ENCODE results near the gene OR1I1. TPM values are rescaled to one million over a fixed set of nuclear protein-coding genes. Genes with fewer than 3 reads are reported as not detected.

Gene OR1I1
- polyA plus RNA-seq, 1 donor from 2014 or later = not detected

DNA sequence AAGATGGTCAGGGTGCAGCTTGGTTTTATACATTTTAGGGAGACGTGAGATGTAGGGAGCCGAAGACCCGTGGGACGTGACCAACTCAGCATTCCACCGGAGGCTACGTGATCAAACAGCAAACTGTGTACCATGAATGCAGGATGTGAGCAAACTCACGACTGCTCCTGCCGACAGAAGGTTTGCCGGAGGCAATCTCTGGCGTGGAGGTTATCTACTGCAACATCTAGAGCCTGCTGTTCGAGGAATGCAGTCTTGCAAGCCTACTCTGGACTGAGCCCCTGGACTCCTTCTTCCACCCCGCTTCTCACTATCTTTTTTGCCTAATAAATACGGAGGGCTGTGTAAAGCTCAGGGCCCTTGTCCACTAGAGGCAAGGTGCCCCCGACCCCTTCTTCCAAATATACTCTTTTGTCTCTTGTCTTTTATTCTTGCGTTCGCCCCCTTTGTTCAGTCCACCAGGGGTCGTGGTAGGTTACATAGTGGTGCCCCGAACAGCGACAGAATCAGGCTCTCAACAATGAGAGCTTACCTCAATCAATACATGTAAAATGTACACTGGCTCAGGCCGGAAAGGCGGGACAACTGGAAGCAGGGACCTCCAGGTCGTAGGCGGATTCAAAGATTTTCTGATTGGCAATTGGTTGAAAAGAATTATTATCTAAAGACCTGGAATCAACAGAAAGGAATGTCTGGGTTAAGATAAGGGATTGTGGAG lies 8.9 kb upstream of the OR1I1 start:
- H3K27ac ChIP-seq (ENCODE audit: low read length) = no peak overlapping the region
- H3K79me2 ChIP-seq (replicated peaks; ENCODE audit: insufficient read depth, low read length) = no peaks in the 10 kb centered on the region
- no peak overlapping the region for H3K4me2 ChIP-seq (ENCODE audit: low read length)
- H3K36me3 ChIP-seq (ENCODE audit: insufficient read depth, low read length) = no peaks in the 10 kb centered on the region
- no peaks in the 10 kb centered on the region for H4K20me1 ChIP-seq (ENCODE audit: insufficient read depth)
- no peak overlapping the region for H2AFZ ChIP-seq (ENCODE audit: low read depth, low read length)
- no peaks in the 10 kb centered on the region for H3K27me3 ChIP-seq (ENCODE audit: insufficient read depth, low read depth, low read length)
- no peaks in the 10 kb centered on the region for H3K9me2 ChIP-seq (ENCODE audit: insufficient read depth, low read length)
- H3K9me3 ChIP-seq (ENCODE audit: low read length) = no peaks in the 10 kb centered on the region
- no peak overlapping the region for H3K4me3 ChIP-seq (ENCODE audit: low read length)
- H3F3A ChIP-seq (ENCODE audit: insufficient read depth, low read length, poor library complexity, severe bottlenecking) = no peaks in the 10 kb centered on the region
- H3K9ac ChIP-seq (ENCODE audit: low read length) = no peak overlapping the region
- no peak for TF ChIP-seq TAF1 (IDR thresholded peaks at IDR 0.05; ENCODE audit: low read depth)
- no peak for TF ChIP-seq EP300 (conservative IDR thresholded peaks at IDR 0.05; ENCODE audit: poor library complexity, severe bottlenecking)
- TF ChIP-seq, protein P1, sequence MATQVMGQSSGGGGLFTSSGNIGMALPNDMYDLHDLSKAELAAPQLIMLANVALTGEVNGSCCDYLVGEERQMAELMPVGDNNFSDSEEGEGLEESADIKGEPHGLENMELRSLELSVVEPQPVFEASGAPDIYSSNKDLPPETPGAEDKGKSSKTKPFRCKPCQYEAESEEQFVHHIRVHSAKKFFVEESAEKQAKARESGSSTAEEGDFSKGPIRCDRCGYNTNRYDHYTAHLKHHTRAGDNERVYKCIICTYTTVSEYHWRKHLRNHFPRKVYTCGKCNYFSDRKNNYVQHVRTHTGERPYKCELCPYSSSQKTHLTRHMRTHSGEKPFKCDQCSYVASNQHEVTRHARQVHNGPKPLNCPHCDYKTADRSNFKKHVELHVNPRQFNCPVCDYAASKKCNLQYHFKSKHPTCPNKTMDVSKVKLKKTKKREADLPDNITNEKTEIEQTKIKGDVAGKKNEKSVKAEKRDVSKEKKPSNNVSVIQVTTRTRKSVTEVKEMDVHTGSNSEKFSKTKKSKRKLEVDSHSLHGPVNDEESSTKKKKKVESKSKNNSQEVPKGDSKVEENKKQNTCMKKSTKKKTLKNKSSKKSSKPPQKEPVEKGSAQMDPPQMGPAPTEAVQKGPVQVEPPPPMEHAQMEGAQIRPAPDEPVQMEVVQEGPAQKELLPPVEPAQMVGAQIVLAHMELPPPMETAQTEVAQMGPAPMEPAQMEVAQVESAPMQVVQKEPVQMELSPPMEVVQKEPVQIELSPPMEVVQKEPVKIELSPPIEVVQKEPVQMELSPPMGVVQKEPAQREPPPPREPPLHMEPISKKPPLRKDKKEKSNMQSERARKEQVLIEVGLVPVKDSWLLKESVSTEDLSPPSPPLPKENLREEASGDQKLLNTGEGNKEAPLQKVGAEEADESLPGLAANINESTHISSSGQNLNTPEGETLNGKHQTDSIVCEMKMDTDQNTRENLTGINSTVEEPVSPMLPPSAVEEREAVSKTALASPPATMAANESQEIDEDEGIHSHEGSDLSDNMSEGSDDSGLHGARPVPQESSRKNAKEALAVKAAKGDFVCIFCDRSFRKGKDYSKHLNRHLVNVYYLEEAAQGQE (IDR thresholded peaks at IDR 0.05; ENCODE audit: borderline replicate concordance) = no peak
- no peak for TF ChIP-seq SMC3 (conservative IDR thresholded peaks at IDR 0.05; ENCODE audit: poor library complexity)
- TF ChIP-seq, protein P2, sequence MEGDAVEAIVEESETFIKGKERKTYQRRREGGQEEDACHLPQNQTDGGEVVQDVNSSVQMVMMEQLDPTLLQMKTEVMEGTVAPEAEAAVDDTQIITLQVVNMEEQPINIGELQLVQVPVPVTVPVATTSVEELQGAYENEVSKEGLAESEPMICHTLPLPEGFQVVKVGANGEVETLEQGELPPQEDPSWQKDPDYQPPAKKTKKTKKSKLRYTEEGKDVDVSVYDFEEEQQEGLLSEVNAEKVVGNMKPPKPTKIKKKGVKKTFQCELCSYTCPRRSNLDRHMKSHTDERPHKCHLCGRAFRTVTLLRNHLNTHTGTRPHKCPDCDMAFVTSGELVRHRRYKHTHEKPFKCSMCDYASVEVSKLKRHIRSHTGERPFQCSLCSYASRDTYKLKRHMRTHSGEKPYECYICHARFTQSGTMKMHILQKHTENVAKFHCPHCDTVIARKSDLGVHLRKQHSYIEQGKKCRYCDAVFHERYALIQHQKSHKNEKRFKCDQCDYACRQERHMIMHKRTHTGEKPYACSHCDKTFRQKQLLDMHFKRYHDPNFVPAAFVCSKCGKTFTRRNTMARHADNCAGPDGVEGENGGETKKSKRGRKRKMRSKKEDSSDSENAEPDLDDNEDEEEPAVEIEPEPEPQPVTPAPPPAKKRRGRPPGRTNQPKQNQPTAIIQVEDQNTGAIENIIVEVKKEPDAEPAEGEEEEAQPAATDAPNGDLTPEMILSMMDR (IDR thresholded peaks at IDR 0.05; ENCODE audit: poor library complexity, severe bottlenecking) = no peak
- no peak for TF ChIP-seq MXI1 (conservative IDR thresholded peaks at IDR 0.05; ENCODE audit: poor library complexity, severe bottlenecking)
- TF ChIP-seq RAD21 (conservative IDR thresholded peaks at IDR 0.05) = no peak

DNA sequence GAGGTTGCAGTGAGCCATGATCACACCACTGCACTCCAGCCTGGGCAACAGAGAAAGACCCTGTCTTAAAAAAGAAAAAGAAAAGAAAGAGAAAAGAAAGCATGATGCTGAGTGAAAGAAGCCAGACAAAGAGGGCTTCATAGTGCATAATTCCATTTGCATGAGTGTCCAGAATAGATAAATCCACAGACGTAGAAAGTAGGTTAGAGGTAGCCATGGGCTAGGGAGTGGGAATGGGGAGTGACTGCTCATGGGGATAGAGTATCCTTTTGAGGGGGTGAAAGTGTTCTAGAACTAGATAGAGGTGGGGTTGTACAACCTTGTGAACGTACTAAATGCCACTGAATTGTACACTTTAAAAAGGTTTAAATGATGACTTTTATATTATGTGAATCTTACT lies 7.6 kb upstream of the OR1I1 start:
- Histone ChIP-seq H3K9me3 (ENCODE audit: low read length) (no peaks in the 10 kb centered on the region), H3K79me2 (replicated peaks; ENCODE audit: insufficient read depth, low read length) (no peaks in the 10 kb centered on the region), H3K36me3 (ENCODE audit: insufficient read depth, low read length) (no peaks in the 10 kb centered on the region), H3K27me3 (ENCODE audit: insufficient read depth, low read depth, low read length) (no peaks in the 10 kb centered on the region), H3F3A (ENCODE audit: insufficient read depth, low read length, poor library complexity, severe bottlenecking) (no peaks in the 10 kb centered on the region), H3K9ac (ENCODE audit: low read length) (no peak overlapping the region), H4K20me1 (ENCODE audit: insufficient read depth) (no peaks in the 10 kb centered on the region), H3K9me2 (ENCODE audit: insufficient read depth, low read length) (no peaks in the 10 kb centered on the region), H3K27ac (ENCODE audit: low read length) (no peak overlapping the region), H3K4me3 (ENCODE audit: low read length) (no peak overlapping the region), H3K4me2 (ENCODE audit: low read length) (no peak overlapping the region), H2AFZ (ENCODE audit: low read depth, low read length) (no peak overlapping the region)
- TF ChIP-seq, protein P2 (IDR thresholded peaks at IDR 0.05; ENCODE audit: poor library complexity, severe bottlenecking) = no peak
- TF ChIP-seq MXI1 (conservative IDR thresholded peaks at IDR 0.05; ENCODE audit: poor library complexity, severe bottlenecking) (no peak), EP300 (conservative IDR thresholded peaks at IDR 0.05; ENCODE audit: poor library complexity, severe bottlenecking) (no peak), TAF1 (IDR thresholded peaks at IDR 0.05; ENCODE audit: low read depth) (no peak), EZH2 (IDR thresholded peaks at IDR 0.05; ENCODE audit: borderline replicate concordance, insufficient read depth, low read length, poor library complexity, severe bottlenecking) (no peak), SMC3 (conservative IDR thresholded peaks at IDR 0.05; ENCODE audit: poor library complexity) (no peak), POLR2AphosphoS5 (IDR thresholded peaks at IDR 0.05) (no peak), RAD21 (conservative IDR thresholded peaks at IDR 0.05) (no peak)
- TF ChIP-seq, protein P1 (IDR thresholded peaks at IDR 0.05; ENCODE audit: borderline replicate concordance) = no peak
